HepG2 (cell line): Measurements from ENCODE around the gene GCC1. TPM values are rescaled to one million over a fixed set of nuclear protein-coding genes. Genes with fewer than 3 reads are reported as not detected.

ENCODE experiments used
- ATAC-seq: fragments of 200-7000 bp; cut with Tn5 transposase; 3 replicates; pipeline ENCODE4 v1.9.1; 2020; ENCODE audit warnings: mild to moderate bottlenecking, moderate library complexity
- BruUV-seq: library from RNA; stranded (reverse); fragments of 400-500 nt; replicated peaks from 2 replicates; lab custom pipeline; 2021; lab: Mats Ljungman, UMichigan
- CTCF ChIA-PET: fragments of 300-600 bp; formaldehyde crosslinking; extraction: SDS; loops from one replicate; lab custom pipeline; 2021; ENCODE audit warnings: low total read pairs, inconsistent platforms, low intra/inter-chr PET ratio; lab: Yijun Ruan, JAX
- POLR2A ChIA-PET: fragments of 350-600 bp; sonication (Branson Sonifier 250); formaldehyde crosslinking; loops from one replicate; lab custom pipeline; 2020; ENCODE audit warnings: antibody characterized with exemption, inconsistent platforms; lab: Yijun Ruan, JAX
- DNase-seq: peaks from one replicate; pipeline ENCODE4 v3.0.0-alpha.2; 2015; ENCODE audit warnings: low spot score
- FAIRE-seq: peaks from 3 replicates; lab custom pipeline; 2011; peaks lifted over from hg19 to GRCh38; lab: Jason Lieb, UNC
- H2AFZ ChIP-seq: one replicate; pipeline ENCODE4 v1.6.1; 2011; ENCODE audit warnings: low read length, inconsistent platforms
- H3K27ac ChIP-seq: fragments of 300-600 bp; 3 replicates; pipeline ENCODE4 v1.8.0; 2011; ENCODE audit warnings: mixed run types, mild to moderate bottlenecking, mixed read lengths, low read length, inconsistent platforms; ENCODE audit not compliant: insufficient read depth; ENCODE audit errors: extremely low read length
- H3K27me3 ChIP-seq, 2 experiments: fragments of 200-600 bp in 1 of 2; 2 replicates in 1 of 2; 3 replicates in 1 of 2; pipeline versions ENCODE4 v1.6.0 to v1.8.0; 2011; ENCODE audit warnings: low read length in 2 of 2, mild to moderate bottlenecking in 2 of 2, moderate library complexity in 2 of 2, inconsistent platforms in 1 of 2; ENCODE audit not compliant: insufficient read depth in 2 of 2, control insufficient read depth in 1 of 2
- H3K36me3 ChIP-seq, 2 experiments: fragments of 200-600 bp in 1 of 2; replicated peaks in 1 of 2; 2 replicates in 1 of 2; 3 replicates in 1 of 2; pipeline versions ENCODE4 v1.5.1 to v1.8.0; 2011; ENCODE audit warnings: low read length in 2 of 2, inconsistent platforms in 1 of 2; ENCODE audit not compliant: insufficient read depth in 2 of 2, control insufficient read depth in 1 of 2
- H3K4me1 ChIP-seq: 2 replicates; pipeline ENCODE4 v1.5.1; 2012; ENCODE audit warnings: low read length, inconsistent platforms; ENCODE audit not compliant: insufficient read depth
- H3K4me2 ChIP-seq: 2 replicates; pipeline ENCODE4 v1.6.0; 2011; ENCODE audit warnings: low read depth, low read length, inconsistent platforms
- H3K4me3 ChIP-seq, 3 experiments: fragments of 200-600 bp in 1 of 3; sonication (generic), shearing (Covaris generic) in 1 of 3; replicated peaks in 1 of 3; 2 replicates each; pipeline ENCODE4 v1.5.1; 2011 to 2016; ENCODE audit warnings: low read length in 3 of 3, inconsistent platforms in 2 of 3, low read depth in 2 of 3, mild to moderate bottlenecking in 2 of 3, control low read depth in 1 of 3, mixed read lengths in 1 of 3; ENCODE audit not compliant: insufficient read depth in 1 of 3
- H3K79me2 ChIP-seq: one replicate; pipeline ENCODE4 v1.6.1; 2011; ENCODE audit warnings: low read length, inconsistent platforms; ENCODE audit not compliant: insufficient read depth
- H3K9ac ChIP-seq: 2 replicates; pipeline ENCODE4 v1.6.0; 2011; ENCODE audit warnings: mild to moderate bottlenecking, low read depth, low read length, inconsistent platforms; ENCODE audit not compliant: insufficient read depth
- H3K9me3 ChIP-seq: 2 replicates; pipeline ENCODE4 v1.5.1; 2012; ENCODE audit warnings: mild to moderate bottlenecking, low read length
- H4K20me1 ChIP-seq: 2 replicates; pipeline ENCODE4 v1.6.0; 2011; ENCODE audit warnings: inconsistent platforms, mild to moderate bottlenecking, low read length, moderate library complexity; ENCODE audit not compliant: insufficient read depth
- CERS6 ChIP-seq: sonication (generic); formaldehyde crosslinking; IDR thresholded peaks from 2 replicates; pipeline ENCODE4 v1.5.0; 2020; ENCODE audit warnings: missing genetic modification reagents
- DMTF1 ChIP-seq: sonication (generic); formaldehyde crosslinking; IDR thresholded peaks from 2 replicates; pipeline ENCODE4 v1.4.0; 2020; ENCODE audit warnings: mild to moderate bottlenecking, missing genetic modification reagents
- FOXM1 ChIP-seq: sonication (generic); formaldehyde crosslinking; IDR thresholded peaks from 2 replicates; pipeline ENCODE4 v1.5.0; 2020; ENCODE audit warnings: missing genetic modification reagents
- GABPB1 ChIP-seq: IDR thresholded peaks from 2 replicates; pipeline ENCODE4 v1.6.1; 2016; ENCODE audit warnings: mild to moderate bottlenecking, missing genetic modification reagents, moderate library complexity, missing compliant biosample characterization
- TBX3 ChIP-seq: fragments of 450-650 bp; IDR thresholded peaks from 2 replicates; pipeline ENCODE4 v1.6.1; 2017; ENCODE audit warnings: antibody characterized with exemption, mild to moderate bottlenecking, inconsistent platforms, borderline replicate concordance
- ZBTB8A ChIP-seq: sonication (generic); formaldehyde crosslinking; IDR thresholded peaks from 2 replicates; pipeline ENCODE4 v1.4.0; 2020; ENCODE audit warnings: mild to moderate bottlenecking, low read depth, missing genetic modification reagents, borderline replicate concordance
- ZNF234 ChIP-seq: sonication (generic); formaldehyde crosslinking; conservative IDR thresholded peaks from 2 replicates; pipeline ENCODE4 v1.5.1; 2020; ENCODE audit warnings: mild to moderate bottlenecking, missing genetic modification reagents
- WGBS: methylation state at CpG from one replicate; pipeline ENCODE4 v1.1.6; 2017; ENCODE audit warnings: low lambda C conversion rate; 5-methylcytosine and 5-hydroxymethylcytosine counted together
- in situ Hi-C: cut with HindIII; loops from 2 replicates; pipeline ENCODE4 v1.10.0; 2017; ENCODE audit warnings: low pct_unique_long_range_greater_than_20kb; ENCODE audit not compliant: extremely low pct_ligation_motif_present
- intact Hi-C: fragments of 100-400 bp; cut with micrococcal nuclease; formaldehyde crosslinking; loops from one replicate; pipeline ENCODE4 v1.10.0; 2022; ENCODE audit not compliant: unreplicated experiment
- polyA plus RNA-seq, 8 experiments: library from polyadenylated mRNA; depleted of rRNA in 3 of 8; stranded (reverse) in 7 of 8; unstranded in 1 of 8; fragments of >200 nt; fragmentation: Illumina TruSeq in 4 of 8; extraction: Trizol in 4 of 8; gene quantifications; 2 replicates each; pipeline versions ENCODE4 v1.2.1 to v1.2.3, GENCODE V29; 2011 to 2016; ENCODE audit warnings: low read depth in 4 of 8, missing spikeins in 1 of 8, mixed read lengths in 1 of 8; ENCODE audit not compliant: insufficient read depth in 1 of 8
- total RNA-seq, 5 experiments: library from RNA; depleted of rRNA; stranded (reverse); fragments of >200 nt; fragmentation: Illumina TruSeq; extraction: Trizol; gene quantifications; 2 replicates each; pipeline ENCODE4 v1.2.3, GENCODE V29; 2016; ENCODE audit warnings: low read depth in 1 of 5

Gene GCC1
- total and polyA plus RNA-seq, 2 of the 13 experiments (the other 11 are each of a cell fraction or from before 2014, with no cell fraction given) = 2.5 to 15.3 TPM

- CTCF ChIA-PET = no interaction called here
- H4K20me1 ChIP-seq = no peaks in the 10 kb centered on the region
- 31% methylated on average over 9 of the region's 9 CpGs for WGBS
Observed at GRCh38 chr7:127539116-127539515, 46.3 kb downstream of the GCC1 start.

More at GRCh38 chr7:127539116-127539515, 46.3 kb downstream of the GCC1 start:
- no peaks in the 10 kb centered on the region for H3K36me3 ChIP-seq
- no TSS peak for BruUV-seq
- no peak overlapping the region for H3K9ac ChIP-seq
- FAIRE-seq (no peak), ATAC-seq (no peak), DNase-seq (no peak)
- peaks cover 0 to 11% of the 10 kb centered on the region in 2 experiments; a peak in 1 of 5 replicates for H3K27me3 ChIP-seq
- no peak overlapping the region for H2AFZ ChIP-seq
- H3K4me2 ChIP-seq = no peak overlapping the region
- no peak for TF ChIP-seq ZNF234 (CRISPR knock-in tag)
- no peak for TF ChIP-seq FOXM1 (CRISPR knock-in tag)
- TF ChIP-seq TBX3 = no peak
- TF ChIP-seq DMTF1 = no peak
- TF ChIP-seq CERS6 (CRISPR knock-in tag) = no peak
- TF ChIP-seq ZBTB8A (CRISPR knock-in tag) = no peak
- no peak for TF ChIP-seq GABPB1 (CRISPR knock-in tag)
- H3K27ac ChIP-seq = no peak overlapping the region
- no peaks in the 10 kb centered on the region for H3K79me2 ChIP-seq
- H3K4me3 ChIP-seq = no peak overlapping the region
- intact Hi-C loops = no loop called here
- H3K4me1 ChIP-seq = no peaks in the 10 kb centered on the region
- POLR2A ChIA-PET = no interaction called here
- no peaks in the 10 kb centered on the region for H3K9me3 ChIP-seq
- in situ Hi-C loops = no loop called here
